ENCODE results near the gene LAMB3.

LAMB3 gene

GRCh38 chr1:209661071-209661470 lies 8.8 kb upstream of the LAMB3 start:
- DNase-seq, result no peak

DNA sequence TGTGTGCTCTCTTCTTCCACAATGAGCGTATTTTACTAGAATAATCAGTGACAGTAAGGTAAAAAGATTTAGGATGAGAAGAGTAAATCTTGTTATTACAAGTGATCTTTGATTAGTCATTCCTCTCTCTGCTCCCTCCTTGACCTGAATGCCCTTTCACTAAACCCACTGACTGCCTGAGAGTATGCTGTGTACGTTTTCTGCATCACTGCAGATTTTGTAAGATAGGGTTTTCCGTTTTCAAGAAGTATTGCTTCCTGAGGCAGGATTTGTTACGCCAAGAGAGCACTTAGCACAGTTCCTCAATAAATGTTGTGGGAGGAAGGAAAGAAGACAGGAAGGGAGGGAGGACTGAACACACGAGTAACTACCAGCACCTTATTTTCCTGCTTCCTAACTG lies 7.7 kb upstream of the LAMB3 start:
- DNase-seq, result peak; percentile 87 to 98 (median 96)

DNA sequence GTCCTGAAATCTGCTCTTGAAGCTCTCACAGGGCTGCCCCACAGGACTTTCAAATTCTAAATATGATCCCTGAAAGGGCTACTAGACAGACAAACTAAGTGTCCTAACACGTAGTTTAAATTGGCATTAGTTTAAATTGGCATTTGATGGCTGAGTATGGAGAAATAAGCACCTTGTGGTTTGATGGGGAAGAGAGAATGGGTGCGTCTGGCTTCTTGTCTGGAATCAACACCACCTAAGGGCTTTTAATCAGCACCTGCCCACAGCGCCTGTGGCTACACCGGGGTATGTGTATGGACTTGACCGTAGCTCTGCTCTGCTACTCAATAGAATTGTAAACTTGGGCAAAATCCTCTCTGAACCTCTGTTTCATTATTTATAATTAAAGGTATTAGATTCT lies 5.7 kb upstream of the LAMB3 start:
- DNase-seq, result no peak

GRCh38 chr1:209657140-209657879 lies 5.1 kb upstream of the LAMB3 start:
- DNase-seq, result peak; percentile 86 to 89 (median 86)

GRCh38 chr1:209655411-209656231 lies 3.4 kb upstream of the LAMB3 start:
- DNase-seq, result peak in 2 of 3 donors; percentile 24 to 58

DNA sequence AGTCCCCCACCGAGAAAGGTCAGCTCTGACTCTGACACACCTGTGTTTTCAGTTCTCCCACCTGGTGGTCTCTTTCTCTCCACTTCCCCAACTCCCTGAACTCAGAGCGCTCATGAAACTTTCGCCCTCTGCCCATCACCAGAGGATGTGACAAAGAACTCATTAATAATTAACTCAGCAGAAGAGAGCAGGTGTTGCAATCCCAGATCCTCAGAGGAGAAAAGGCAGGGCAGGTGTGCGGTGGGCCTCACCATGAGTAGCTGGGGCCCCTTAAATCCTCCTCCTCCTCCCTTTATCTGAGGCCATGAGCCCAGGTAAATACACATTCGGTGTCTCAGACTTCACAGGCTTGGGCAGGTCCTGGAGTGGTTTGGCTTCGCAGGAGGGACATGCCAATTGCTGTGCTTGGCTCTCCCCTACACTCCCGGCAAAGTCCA lies 1.7 kb upstream of the LAMB3 start:
- DNase-seq, result no peak

DNA sequence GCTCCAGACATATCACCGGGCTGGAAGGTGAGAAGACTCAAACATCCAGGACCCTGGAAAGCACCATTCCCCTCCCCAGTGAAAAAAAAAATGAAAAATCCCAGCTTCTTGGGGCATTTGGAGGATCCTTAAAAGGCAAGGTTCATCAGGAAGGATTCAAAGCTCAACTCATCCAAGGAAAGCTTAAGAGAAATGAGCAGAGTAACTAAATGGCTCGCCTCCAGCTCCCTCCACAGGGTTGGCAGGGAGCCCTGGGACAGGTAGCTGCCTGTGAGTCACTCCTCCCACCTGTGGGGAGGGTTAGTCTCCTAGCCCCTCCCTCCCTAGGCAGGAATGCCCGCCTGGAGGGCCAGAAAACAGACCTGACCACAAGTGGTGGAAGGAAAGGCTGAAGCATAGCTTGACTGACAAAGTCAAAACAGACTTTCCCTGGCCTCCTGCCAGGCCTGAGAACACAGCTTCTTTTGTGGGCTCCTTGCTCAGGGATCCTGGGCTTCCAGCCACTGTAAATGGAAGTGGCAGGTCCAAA lies 712 bp upstream of the LAMB3 start:
- peak; percentile 63 to 81 (median 69) for DNase-seq

DNA sequence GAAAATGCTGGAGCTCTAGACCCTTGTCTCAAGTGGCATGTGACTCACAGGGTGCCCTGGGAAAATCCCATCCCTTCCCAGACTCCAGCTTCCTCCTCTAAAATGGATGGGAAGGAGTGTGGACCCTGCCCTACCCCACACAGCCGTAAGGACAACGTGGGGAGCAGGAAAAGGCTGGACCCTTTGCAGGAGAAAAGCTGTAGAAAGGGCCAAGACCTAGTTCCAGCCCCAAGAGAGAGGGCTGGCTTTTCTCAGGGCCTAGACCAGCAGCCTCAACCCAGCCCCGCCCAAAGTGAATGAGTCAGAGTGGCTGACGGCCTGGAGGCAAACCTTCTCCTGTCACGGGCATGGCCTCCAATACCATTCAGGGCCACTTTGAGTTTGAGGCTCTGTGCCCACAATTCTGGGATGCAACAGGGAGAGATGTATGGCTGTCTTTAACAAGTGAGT lies 1.1 kb downstream of the LAMB3 start:
- peak; percentile 90 to 93 (median 92) for DNase-seq

DNA sequence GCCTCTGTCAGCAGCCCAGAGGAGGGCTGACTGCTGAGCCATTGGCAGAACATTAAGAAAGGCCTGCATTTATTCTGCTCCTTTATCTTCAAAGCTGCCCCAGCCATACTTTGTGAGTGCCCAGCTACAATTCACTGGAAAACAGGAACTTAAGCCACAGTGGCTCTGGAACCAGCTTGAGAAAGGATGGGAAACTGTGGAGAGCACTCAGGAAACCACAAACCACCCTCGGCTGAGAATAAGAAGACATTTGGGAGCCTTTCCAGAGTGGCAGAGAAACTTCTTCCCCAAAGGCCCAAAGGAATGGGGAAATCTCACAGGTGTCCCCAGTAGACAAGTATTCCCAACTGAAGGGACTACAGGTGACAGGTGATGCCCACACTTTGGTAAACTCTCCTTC lies 1.8 kb downstream of the LAMB3 start:
- peak; percentile 77 to 88 (median 82) for DNase-seq

DNA sequence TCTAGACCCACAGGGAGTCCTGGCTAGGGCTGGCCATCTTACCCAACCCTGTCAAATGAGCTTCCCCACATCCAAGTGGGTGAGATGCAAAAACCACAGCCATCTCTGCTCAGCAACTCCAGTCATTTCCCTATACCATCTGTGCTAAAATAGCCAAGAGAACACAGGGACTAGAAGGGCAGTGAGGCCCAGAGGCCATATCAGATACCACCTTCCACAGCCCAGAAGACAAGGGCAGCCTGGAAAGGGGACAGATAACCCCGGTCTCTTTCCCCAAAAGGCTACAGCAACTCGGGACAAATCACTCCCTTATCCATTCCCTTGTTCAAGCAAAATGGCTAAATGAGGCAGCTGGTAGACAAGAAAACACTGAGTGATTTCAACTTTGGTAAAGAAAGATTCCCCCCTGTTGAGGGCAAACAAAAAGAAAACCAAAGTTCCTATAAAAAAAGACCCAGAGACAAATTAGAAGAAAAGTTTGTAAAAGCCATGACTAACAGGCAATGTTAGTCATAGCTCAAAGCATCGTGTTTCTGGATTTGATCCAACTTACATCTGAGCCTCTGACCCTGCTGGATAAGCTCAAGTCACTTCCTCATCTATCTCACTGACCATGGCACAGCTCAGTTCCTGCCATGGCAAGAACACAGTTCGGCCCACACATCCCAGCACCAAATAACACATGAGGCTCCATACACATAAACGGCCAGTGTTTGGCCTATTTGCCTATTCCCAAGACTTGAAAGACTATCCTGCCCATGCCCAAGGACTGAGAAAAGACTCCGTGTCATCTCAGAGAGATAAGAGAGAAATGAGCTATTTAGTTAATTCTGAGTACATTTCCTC lies 3.1 kb downstream of the LAMB3 start:
- DNase-seq, result peak; percentile 90 to 98 (median 97)

GRCh38 chr1:209648346-209648745 lies 3.9 kb downstream of the LAMB3 start:
- no peak for DNase-seq

GRCh38 chr1:209647156-209647555 lies 5.1 kb downstream of the LAMB3 start:
- peak; percentile 33 to 44 (median 40) for DNase-seq

DNA sequence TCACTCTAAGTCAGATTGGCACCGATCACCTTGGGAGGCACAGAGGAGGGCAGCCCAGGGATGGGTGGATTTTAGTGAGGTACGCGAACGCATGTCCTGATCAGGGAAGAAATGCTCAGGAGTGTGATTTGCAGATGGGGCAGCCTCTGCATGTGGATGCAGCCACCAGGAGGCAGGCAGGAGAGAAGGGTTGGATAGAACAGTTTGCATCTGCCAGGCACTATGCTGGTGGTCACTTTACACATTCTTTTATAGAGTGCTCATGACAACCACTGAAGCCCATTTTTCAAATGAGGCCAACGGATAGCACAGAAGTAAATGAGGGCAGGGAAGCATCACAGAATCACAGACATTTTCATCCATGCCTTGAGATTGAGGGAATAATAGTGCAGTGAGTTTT lies 5.7 kb downstream of the LAMB3 start:
- no peak for DNase-seq

DNA sequence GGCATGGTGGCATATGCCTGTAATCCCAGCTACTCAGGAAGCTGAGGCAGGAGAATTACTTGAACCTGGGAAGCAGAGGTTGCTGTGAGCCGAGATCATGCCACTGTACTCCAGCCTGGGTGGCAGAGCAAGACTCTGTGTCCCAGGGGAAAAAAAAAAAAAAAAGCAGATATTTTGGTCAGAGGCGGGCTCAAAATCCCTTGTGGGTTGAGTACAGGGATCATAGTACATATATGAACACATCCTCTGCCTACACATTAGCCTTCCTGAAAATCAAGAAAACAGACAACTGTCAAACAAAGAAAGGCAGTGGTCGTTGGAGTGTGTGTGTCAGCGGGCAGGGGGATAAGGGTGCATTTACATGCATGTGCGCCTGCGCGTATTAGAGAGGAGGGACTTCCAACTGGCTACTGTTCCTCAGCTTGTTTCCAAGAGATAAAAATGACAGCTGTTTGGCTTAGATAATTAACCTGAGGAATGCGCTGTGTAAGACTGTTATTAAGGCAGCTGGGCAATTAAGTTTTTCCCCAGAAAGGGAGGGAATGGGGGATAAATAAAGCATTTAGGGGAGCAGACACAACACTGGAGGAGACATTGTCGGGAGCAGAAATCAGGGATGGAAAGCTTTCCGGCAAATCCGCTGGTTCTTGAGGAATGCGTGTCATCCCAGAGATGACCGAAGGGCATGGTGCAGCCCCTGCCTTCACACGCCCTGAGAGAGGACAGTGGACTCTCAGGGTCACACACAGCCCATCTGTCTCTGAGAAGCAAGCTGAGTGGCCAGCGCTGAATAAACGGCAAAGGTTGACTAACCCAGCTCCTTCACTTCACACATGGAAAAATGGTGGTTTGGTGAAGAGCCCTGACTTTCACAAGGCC lies 6.4 kb downstream of the LAMB3 start:
- no peak for DNase-seq

DNA sequence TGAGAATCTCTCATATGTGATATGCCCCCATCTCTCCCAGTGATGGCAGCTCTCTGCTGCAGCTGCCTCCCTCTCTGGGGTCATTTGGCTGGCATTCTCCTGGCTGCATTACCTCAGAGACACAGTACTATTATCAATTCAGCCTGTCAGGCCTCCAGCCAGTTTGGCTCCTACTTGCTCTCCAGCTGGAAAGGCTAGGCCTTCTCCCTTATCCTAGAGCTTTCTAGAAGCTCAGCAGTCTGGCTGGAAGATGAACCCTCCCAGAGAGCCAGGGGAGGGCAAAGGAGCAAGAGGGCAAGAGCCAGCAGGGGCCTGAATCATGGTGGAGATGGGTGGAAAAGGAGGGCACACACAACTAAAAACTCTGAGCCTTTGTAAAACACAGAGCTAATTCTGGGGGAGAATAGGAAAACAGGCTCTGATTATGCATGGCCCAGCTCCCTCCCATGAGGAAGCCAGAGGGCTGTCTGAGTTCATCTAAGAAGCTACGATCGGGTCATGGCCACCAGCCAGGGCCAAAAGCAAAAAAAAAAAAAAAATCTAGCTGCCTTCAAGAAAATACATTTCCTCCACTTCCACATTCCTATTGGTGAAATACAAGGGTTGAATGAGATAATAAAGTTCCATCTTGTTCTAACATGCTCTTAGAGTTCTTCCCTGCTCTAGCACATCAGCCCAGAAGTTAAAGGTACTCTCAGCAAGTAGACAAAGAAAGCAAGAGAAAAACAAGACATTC lies 8.8 kb downstream of the LAMB3 start:
- peak; percentile 42 to 56 (median 44) for DNase-seq

DNA sequence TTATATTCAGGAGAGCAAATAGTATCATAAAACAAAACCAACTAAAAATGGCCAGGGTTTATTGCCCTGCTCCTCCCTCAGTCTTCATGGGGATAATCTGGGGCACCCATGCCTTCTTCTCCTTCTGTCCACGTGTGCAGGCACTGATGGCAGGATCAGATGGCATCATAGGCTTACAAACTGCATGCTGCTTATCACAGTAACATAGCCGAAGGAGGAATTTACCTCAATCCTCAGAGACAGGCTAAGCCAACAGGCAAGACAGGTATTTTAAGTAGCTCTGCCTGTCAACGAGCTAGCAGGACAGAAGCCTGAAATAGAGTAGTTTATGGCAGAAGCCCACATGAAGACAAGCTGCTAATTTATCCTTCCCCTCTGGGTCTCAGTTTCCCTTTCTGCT lies 9.4 kb downstream of the LAMB3 start:
- DNase-seq, result no peak

DNA sequence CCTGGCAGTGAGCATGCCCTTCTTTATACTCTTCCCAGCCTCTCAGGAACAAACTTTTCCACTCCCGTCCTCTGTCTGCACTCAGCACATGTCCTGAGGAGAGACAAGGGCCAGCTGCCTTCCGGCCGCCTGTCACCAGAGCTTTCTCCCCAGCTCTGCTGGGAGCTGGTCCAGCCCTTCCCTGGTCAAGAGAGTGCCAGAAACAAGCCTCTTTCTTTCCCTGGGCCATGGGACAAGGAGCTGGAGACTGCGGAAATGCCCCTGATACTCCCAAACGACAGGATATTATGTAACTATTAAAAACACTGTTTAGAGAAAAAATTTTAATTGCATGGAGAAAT lies 10.4 kb downstream of the LAMB3 start:
- DNase-seq, result no peak

DNA sequence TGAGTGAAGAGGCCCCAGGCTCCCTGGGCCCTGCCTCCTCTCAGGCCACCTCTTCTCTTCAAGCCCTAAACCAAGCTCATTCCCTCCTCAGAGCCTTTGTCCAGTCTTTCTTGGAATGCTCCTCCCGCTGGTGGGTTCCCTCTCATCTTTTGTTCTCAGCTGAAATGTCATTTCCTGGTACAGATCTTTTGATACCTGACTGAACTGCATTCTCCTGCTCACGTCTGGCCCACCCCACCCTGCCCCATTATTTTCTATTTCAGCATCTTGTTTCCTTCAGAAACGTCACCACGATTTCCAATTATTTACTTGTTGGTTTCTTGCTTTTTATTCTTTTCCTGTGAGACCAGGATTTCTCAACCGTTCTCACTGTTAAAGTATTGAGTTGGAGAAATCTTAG lies 16.4 kb downstream of the LAMB3 start:
- DNase-seq, result no peak

GRCh38 chr1:209634005-209634737 lies 18.1 kb downstream of the LAMB3 start:
- no peak for DNase-seq

GRCh38 chr1:209633335-209633997 lies 18.8 kb downstream of the LAMB3 start:
- DNase-seq, result no peak

All from suppressor macrophage treated with lipopolysaccharide for 1 hour (primary cell).